Smooth muscle cell (in vitro differentiated cells): ENCODE measurements around the gene PSMG4. TPM values are rescaled to one million over a fixed set of nuclear protein-coding genes. Genes with fewer than 3 reads are reported as not detected.

Source experiments
- DNase-seq: peaks from one replicate; lab custom pipeline; 2025; ENCODE audit not compliant: unreplicated experiment; lab: John Stamatoyannopoulos, UW
- H2AFZ ChIP-seq: fragments of 200-600 bp; sonication (generic); 2 replicates; pipeline ENCODE4 v1.6.0; 2016; ENCODE audit warnings: antibody characterized with exemption, low read depth, mild to moderate bottlenecking
- H3F3A ChIP-seq: fragments of 200-600 bp; sonication (generic); 2 replicates; pipeline ENCODE4 v1.6.0; 2017; ENCODE audit warnings: antibody characterized with exemption, low read depth
- H3K27ac ChIP-seq: fragments of 200-600 bp; sonication (generic); 2 replicates; pipeline ENCODE4 v1.5.1; 2016; ENCODE audit warnings: low read depth, mild to moderate bottlenecking
- H3K27me3 ChIP-seq: fragments of 200-600 bp; sonication (generic); 2 replicates; pipeline ENCODE4 v1.6.1; 2016; ENCODE audit warnings: low read depth, mild to moderate bottlenecking
- H3K36me3 ChIP-seq: fragments of 200-600 bp; sonication (generic); 2 replicates; pipeline ENCODE4 v1.5.1; 2016; ENCODE audit warnings: low read depth
- H3K4me1 ChIP-seq: fragments of 200-600 bp; sonication (generic); 2 replicates; pipeline ENCODE4 v1.5.1; 2016; ENCODE audit warnings: low read depth
- H3K4me2 ChIP-seq: fragments of 200-600 bp; sonication (generic); 2 replicates; pipeline ENCODE4 v1.6.0; 2016; ENCODE audit warnings: mild to moderate bottlenecking
- H3K4me3 ChIP-seq: fragments of 200-600 bp; sonication (generic); 2 replicates; pipeline ENCODE4 v1.5.1; 2016; ENCODE audit warnings: mild to moderate bottlenecking
- H3K79me2 ChIP-seq: fragments of 200-600 bp; sonication (generic); 2 replicates; pipeline ENCODE4 v1.6.0; 2016; ENCODE audit warnings: low read depth, mild to moderate bottlenecking
- H3K9ac ChIP-seq: fragments of 200-600 bp; sonication (generic); 2 replicates; pipeline ENCODE4 v1.6.0; 2016; ENCODE audit warnings: low read depth
- H3K9me3 ChIP-seq: fragments of 200-600 bp; sonication (generic); replicated peaks from 2 replicates; pipeline ENCODE4 v1.5.1; 2016; ENCODE audit warnings: low read depth
- H4K20me1 ChIP-seq: fragments of 200-600 bp; sonication (generic); 2 replicates; pipeline ENCODE4 v1.6.0; 2016; ENCODE audit warnings: low read depth
- CTCF ChIP-seq: fragments of 200-600 bp; sonication (generic); IDR thresholded peaks from 2 replicates; pipeline ENCODE4 v1.5.1; 2017; ENCODE audit warnings: borderline replicate concordance, mild to moderate bottlenecking, antibody characterized with exemption; ENCODE audit not compliant: insufficient read depth, poor library complexity, severe bottlenecking
- WGBS: methylation state at CpG from one replicate; pipeline ENCODE4 v1.1.7; 2016; ENCODE audit warnings: low lambda C conversion rate; 5-methylcytosine and 5-hydroxymethylcytosine counted together
- polyA plus RNA-seq: library from polyadenylated mRNA; unstranded; fragments of >200 nt; fragmentation: Nextera tagmentation; extraction: Ambion mirVana; gene quantifications from 2 replicates; pipeline ENCODE4 v1.2.1, GENCODE V29; 2016
- total RNA-seq: library from RNA; depleted of rRNA; stranded (reverse); fragments of >200 nt; gene quantifications from 2 replicates; pipeline ENCODE4 v1.2.3, GENCODE V29; 2014

Gene PSMG4
- total and polyA plus RNA-seq, 2 experiments from 2014 or later, result 10.9 to 12.5 TPM

GRCh38 chr6:3294921-3295871, 36.4 kb downstream of the PSMG4 start:
- Histone ChIP-seq H3K27ac (no peak overlapping the region), H3K4me2 (no peak overlapping the region), H3K9ac (no peak overlapping the region), H4K20me1 (no peaks in the 10 kb centered on the region), H3K4me3 (no peak overlapping the region), H3F3A (no peaks in the 10 kb centered on the region), H3K4me1 (no peaks in the 10 kb centered on the region), H2AFZ (no peak overlapping the region), H3K36me3 (no peaks in the 10 kb centered on the region), H3K9me3 (no peaks in the 10 kb centered on the region), H3K79me2 (no peaks in the 10 kb centered on the region), H3K27me3 (no peaks in the 10 kb centered on the region)
- WGBS, result 86% methylated on average over 29 of the region's 29 CpGs
- no peak for DNase-seq
- TF ChIP-seq CTCF, result no peak

DNA sequence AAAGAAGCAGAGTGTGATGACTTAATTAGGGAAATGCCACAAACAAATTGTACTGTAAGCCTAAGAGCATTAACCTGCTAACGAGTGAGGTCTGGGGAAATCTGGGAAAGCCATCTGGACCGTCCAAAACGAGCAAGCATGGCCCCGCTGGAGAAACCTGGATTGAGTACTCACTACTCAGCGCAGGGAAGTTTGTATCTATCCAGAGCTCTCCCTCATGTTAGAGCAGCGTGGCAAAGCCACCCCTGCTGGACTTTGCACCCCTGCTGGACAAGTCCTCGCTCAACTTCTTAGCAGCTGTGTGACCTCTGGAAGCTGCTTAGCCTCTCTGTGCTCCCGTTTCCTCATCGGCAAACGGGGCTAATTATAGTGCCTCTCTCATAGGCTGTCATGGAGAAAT, 37.3 kb downstream of the PSMG4 start:
- H3K4me3 ChIP-seq, result no peak overlapping the region
- H3K9ac ChIP-seq, result no peak overlapping the region
- no peaks in the 10 kb centered on the region for H3K9me3 ChIP-seq
- H3K4me1 ChIP-seq, result no peaks in the 10 kb centered on the region
- no peak overlapping the region for H2AFZ ChIP-seq
- 91% methylated on average over 10 of the region's 10 CpGs for WGBS
- no peak for DNase-seq
- no peaks in the 10 kb centered on the region for H4K20me1 ChIP-seq
- no peak for TF ChIP-seq CTCF
- no peak overlapping the region for H3K27ac ChIP-seq
- H3K36me3 ChIP-seq, result no peaks in the 10 kb centered on the region
- H3F3A ChIP-seq, result no peaks in the 10 kb centered on the region
- H3K79me2 ChIP-seq, result no peaks in the 10 kb centered on the region
- no peaks in the 10 kb centered on the region for H3K27me3 ChIP-seq
- no peak overlapping the region for H3K4me2 ChIP-seq

GRCh38 chr6:3296537-3296936, 37.8 kb downstream of the PSMG4 start:
- 90% methylated on average over 11 of the region's 11 CpGs for WGBS
- no peaks in the 10 kb centered on the region for H3K27me3 ChIP-seq
- TF ChIP-seq CTCF, result no peak
- no peaks in the 10 kb centered on the region for H3K36me3 ChIP-seq
- no peaks in the 10 kb centered on the region for H4K20me1 ChIP-seq
- H3K4me1 ChIP-seq, result no peaks in the 10 kb centered on the region
- H3F3A ChIP-seq, result no peaks in the 10 kb centered on the region
- H3K9me3 ChIP-seq, result no peaks in the 10 kb centered on the region
- no peak overlapping the region for H3K9ac ChIP-seq
- H3K4me3 ChIP-seq, result no peak overlapping the region
- H3K27ac ChIP-seq, result no peak overlapping the region
- H2AFZ ChIP-seq, result no peak overlapping the region
- DNase-seq, result no peak
- H3K79me2 ChIP-seq, result no peaks in the 10 kb centered on the region
- H3K4me2 ChIP-seq, result no peak overlapping the region
